OCI-LY7 (cell line): ENCODE data around the gene BPGM.

Experiments
- EZH2phosphoT487 ChIP-seq: fragments of 200-600 bp; sonication (generic); IDR thresholded peaks from 2 replicates; pipeline ENCODE4 v1.6.1; 2018; ENCODE audit warnings: low read depth, borderline replicate concordance, mild to moderate bottlenecking, mixed run types, antibody characterized with exemption, low read length, moderate library complexity, mixed read lengths
- TF ChIP-seq, protein P1 (sequence below): fragments of 200-600 bp; sonication (generic); conservative IDR thresholded peaks from 2 replicates; pipeline ENCODE4 v1.5.1; 2014; ENCODE audit warnings: mild to moderate bottlenecking, antibody characterized with exemption, low read length, moderate library complexity, mixed read lengths

DNA sequence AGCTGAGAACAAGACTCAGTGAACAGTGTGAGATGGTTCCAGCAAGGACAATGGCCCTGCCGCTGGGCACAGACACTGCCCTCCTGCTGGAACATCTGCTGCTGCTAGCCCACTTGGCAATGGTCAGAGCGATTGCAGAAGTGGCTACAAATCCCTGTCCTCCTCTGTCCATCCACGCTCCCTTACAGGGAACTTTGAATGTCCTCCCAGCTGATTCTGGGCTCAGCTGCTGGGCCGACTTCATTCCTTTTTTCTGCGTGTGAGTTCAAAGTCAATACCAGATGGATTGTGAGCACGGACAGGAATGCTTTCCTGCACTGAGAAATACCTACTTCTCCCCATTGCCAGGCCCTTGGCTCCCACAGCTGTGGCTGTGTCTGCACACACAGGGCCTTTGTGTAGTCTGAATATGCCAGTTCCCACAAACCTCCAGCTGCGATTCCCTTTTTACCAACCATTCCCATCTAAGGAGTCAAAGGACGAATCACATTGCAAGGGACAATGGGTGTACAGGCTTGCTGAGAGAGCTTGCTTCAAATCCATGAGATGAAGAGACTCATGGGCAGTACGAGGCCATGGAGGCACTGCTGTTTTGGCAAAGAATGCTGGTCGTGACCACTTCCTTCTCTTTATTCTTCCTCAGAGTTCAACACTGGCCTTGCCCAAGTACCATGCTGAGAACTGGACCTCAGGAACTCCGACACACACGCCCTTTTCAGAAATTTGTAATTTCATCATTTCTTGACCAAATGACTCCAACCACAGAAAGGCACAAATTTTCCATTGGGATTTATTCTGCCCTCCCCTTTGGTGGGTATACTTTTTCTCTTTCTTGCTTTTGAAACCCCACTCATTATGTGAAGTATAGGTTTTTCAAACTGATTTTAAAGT, 44.2 kb downstream of the BPGM start:
- TF ChIP-seq, protein P1, sequence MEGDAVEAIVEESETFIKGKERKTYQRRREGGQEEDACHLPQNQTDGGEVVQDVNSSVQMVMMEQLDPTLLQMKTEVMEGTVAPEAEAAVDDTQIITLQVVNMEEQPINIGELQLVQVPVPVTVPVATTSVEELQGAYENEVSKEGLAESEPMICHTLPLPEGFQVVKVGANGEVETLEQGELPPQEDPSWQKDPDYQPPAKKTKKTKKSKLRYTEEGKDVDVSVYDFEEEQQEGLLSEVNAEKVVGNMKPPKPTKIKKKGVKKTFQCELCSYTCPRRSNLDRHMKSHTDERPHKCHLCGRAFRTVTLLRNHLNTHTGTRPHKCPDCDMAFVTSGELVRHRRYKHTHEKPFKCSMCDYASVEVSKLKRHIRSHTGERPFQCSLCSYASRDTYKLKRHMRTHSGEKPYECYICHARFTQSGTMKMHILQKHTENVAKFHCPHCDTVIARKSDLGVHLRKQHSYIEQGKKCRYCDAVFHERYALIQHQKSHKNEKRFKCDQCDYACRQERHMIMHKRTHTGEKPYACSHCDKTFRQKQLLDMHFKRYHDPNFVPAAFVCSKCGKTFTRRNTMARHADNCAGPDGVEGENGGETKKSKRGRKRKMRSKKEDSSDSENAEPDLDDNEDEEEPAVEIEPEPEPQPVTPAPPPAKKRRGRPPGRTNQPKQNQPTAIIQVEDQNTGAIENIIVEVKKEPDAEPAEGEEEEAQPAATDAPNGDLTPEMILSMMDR, result no peak
- no peak for TF ChIP-seq EZH2phosphoT487
